ENCODE measurements around the gene DRC3.

DNA sequence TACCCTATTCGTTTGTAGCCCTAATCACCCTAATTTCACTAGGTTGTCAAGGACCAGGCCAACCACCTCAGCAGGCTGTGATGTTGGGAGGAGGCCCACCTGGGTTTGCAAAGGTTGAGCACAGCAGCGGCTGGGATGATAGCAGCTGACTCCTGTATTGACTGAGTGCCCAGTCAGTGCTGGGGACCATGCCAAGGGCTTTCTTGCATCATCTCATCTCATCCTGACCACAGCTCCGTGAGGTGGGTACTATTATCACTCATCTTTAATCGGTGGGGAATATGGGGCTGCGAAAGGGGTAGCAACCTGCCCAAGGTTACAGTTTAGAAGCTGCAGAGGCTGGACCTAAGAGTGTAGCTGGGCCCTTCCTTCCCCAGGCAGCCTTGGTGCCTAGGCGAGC lies 54.6 kb downstream of the DRC3 start:
- TF ChIP-seq BHLHE40 (IDR thresholded peaks at IDR 0.05; ENCODE audit: borderline replicate concordance in 1 of 2, low read depth in 2 of 2, low read length in 1 of 2): no peak
- TF ChIP-seq CTCF (IDR thresholded peaks at IDR 0.05 in 2 of 3, conservative IDR thresholded peaks at IDR 0.05 in 1 of 3; ENCODE audit: control insufficient read depth in 2 of 3, extremely low read depth in 1 of 3, insufficient read depth in 1 of 3, low read depth in 3 of 3, low read length in 3 of 3): no peak
- TF ChIP-seq ZNF384 (IDR thresholded peaks at IDR 0.05; ENCODE audit: borderline replicate concordance, low read depth, low read length): no peak
- no peak for TF ChIP-seq YY1 (IDR thresholded peaks at IDR 0.05; ENCODE audit: low read depth, low read length)
- no peak for TF ChIP-seq GABPA (IDR thresholded peaks at IDR 0.05; ENCODE audit: low read depth)
- no peak for TF ChIP-seq RAD21 (IDR thresholded peaks at IDR 0.05; ENCODE audit: insufficient read depth, low read depth, low read length)
- no peak for TF ChIP-seq NFYA (IDR thresholded peaks at IDR 0.05; ENCODE audit: borderline replicate concordance, low read depth, low read length)
- no peak for TF ChIP-seq USF2 (IDR thresholded peaks at IDR 0.05; ENCODE audit: borderline replicate concordance, low read depth, low read length)
- TF ChIP-seq POLR2A (IDR thresholded peaks at IDR 0.05; ENCODE audit: low read depth, low read length): no peak
- TF ChIP-seq, protein P1, sequence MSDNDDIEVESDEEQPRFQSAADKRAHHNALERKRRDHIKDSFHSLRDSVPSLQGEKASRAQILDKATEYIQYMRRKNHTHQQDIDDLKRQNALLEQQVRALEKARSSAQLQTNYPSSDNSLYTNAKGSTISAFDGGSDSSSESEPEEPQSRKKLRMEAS (IDR thresholded peaks at IDR 0.05; ENCODE audit: low read depth, low read length): no peak
- no peak for TF ChIP-seq SMC3 (IDR thresholded peaks at IDR 0.05; ENCODE audit: borderline replicate concordance, low read length)
- TF ChIP-seq RELA (IDR thresholded peaks at IDR 0.05; ENCODE audit: borderline replicate concordance, partially characterized antibody): no peak
